NCI-H1417 treated with DMSO at 0.1 percent for 48 hours (cell line): ENCODE measurements around the gene DNAL4.

ENCODE experiments used
- DNase-seq: peaks from one replicate; lab custom pipeline; 2025; lab: John Stamatoyannopoulos, UW

DNAL4 gene

GRCh38 chr22:38793721-38794466 lies at the start of gene DNAL4:
Gene DNAL4, minus strand, starts transcription at chr22:38794143. Its CDS starts 11,412 bp downstream, at chr22:38782731.
- DNase-seq = peak; percentile 81

- no peak for DNase-seq
Observed at GRCh38 chr22:38843201-38843656, 49.3 kb upstream of the DNAL4 start.

- no peak for DNase-seq
Observed at GRCh38 chr22:38842512-38843200, 48.7 kb upstream of the DNAL4 start.

DNA sequence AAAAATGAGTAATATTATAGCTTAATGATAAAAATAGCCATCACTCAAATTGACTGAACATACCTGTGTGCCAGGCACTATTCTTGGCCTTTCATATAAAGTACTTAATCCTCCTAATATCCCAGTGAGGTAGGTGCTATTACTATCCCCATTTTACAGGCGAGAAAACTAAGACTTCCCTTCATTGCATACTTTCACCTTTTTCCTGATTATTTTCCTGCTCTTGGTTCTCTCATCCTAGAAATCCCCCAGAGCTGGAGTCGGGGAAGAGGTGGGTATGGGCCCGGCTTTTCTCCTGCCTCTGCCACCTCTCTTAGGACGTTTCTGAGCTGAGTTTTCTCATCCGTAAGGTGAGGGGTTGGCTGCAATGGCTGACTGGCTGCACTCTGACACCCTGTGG lies 47.7 kb upstream of the DNAL4 start:
- no peak for DNase-seq

GRCh38 chr22:38841211-38841610 lies 47.3 kb upstream of the DNAL4 start:
- DNase-seq = no peak

GRCh38 chr22:38840129-38840528 lies 46.2 kb upstream of the DNAL4 start:
- DNase-seq = no peak

DNA sequence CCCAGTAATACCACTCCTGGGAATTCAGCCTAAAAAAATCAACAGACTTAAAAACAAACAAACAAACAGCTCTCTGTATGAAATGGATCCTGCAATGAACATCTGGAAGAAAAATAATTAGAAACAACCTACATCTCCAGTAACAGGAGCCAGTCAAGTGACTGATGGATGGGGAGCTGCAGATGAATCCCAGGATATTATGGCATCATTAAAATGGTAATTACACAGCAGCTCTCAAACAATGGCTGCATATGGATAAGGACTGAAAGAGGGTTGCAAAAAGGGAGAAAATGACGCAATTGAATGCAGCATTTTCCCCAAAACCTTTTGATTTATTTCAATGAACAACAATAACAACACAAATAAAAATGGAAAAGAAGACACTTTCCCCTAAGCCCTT lies 45.7 kb upstream of the DNAL4 start:
- DNase-seq = no peak

DNA sequence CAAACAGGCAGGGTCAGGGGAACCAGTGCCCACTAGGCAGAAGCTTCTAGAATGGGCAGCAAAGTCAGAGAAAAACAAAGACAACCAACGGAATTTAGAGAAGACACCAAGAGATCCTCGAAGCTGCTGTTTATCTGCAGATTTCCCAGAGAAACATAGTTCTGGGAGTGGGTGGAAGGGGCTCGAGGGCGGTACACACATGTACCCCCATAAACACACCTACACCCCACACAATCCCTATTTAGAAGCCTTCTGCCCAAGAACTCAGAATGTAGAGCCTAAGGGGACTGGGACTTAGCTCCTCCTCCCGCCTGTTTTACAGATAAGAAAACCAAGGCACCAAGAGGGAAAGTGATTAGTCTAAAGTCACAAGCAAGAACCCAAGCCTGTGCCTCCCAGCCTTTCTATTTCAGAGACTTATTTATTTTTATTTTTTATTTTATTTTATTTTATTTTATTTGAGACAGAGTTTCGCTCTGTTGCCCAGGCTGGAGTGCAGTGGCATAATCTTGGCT lies 43.5 kb upstream of the DNAL4 start:
- DNase-seq = no peak

DNA sequence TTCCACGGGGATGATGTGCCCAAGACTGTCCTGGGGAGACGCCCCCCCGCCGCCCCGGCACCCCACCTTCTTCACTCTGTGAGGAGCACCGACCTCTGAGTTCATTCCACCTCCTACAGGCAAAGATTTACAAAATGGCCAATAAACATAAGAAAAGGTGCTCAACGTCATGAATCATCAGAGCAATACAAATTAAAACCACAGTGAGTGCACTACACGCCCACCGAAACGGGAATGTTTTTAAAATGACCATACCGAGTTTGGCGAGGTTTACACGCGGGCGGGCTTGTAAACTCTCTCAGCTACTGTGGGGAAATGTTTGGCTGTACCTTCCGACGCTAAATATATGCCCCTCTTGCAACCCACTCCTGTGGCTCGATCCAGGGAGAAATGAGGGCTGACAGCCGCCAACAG lies 42.0 kb upstream of the DNAL4 start:
- DNase-seq = no peak

GRCh38 chr22:38834991-38835390 lies 41.0 kb upstream of the DNAL4 start:
- DNase-seq = no peak

- DNase-seq = no peak
Observed at GRCh38 chr22:38834215-38834953, 40.4 kb upstream of the DNAL4 start.

DNA sequence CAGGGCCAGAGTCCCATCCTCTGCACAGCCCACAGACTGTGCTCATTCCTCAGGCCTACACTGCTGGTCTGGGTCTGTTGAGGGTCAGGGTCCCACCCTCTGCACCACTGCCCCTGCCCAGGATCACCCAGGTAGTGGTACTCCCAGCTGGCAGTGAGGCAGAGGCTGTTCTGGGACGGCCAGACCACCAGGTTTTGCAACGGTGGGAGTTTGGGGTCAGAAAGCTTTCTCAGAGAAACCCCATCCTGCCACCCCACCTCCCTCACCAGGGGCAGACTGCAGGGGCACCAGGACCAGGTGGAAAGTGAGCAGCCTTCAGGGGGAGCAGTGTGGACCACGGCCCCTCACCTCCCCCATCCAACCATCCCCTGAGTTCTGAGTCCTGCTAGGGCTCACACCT lies 39.1 kb upstream of the DNAL4 start:
- DNase-seq = no peak

- no peak for DNase-seq
Observed at GRCh38 chr22:38832005-38832978, 38.3 kb upstream of the DNAL4 start.

- DNase-seq = no peak
Observed at GRCh38 chr22:38831166-38831945, 37.4 kb upstream of the DNAL4 start.

DNA sequence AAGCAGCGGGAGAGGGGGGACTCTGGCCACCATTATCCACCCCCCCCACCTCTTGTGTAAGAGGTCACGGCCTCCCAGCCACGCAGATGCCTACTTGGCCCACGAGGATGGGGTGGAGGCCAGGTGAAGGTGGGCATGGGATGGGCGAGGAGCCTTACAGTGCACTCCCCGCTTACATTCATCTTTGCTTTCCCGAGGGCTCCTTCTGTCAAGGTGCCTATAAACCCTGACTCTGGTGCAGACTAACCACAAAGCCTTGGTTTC lies 36.8 kb upstream of the DNAL4 start:
- no peak for DNase-seq

GRCh38 chr22:38830026-38830844 lies 36.3 kb upstream of the DNAL4 start:
- no peak for DNase-seq

DNA sequence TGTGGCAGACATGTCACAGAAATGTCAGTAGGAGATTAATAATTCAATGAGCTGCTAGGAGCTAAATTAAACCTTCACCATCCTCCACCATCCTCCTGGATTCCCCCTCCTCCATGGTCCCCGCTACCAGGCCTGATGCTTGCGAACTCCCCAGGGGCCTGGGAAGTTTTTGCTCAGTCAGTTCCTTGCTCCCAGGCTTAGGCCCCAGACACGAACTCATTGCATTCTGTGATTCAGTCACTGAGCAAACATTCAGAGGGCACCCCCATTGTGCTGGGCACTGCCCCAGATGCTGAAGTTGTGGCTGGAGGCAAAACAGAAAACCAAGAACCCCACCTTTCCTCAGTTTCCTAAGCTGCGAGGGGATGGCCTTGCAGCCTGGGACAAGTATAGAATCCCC lies 35.5 kb upstream of the DNAL4 start:
- DNase-seq = no peak

DNA sequence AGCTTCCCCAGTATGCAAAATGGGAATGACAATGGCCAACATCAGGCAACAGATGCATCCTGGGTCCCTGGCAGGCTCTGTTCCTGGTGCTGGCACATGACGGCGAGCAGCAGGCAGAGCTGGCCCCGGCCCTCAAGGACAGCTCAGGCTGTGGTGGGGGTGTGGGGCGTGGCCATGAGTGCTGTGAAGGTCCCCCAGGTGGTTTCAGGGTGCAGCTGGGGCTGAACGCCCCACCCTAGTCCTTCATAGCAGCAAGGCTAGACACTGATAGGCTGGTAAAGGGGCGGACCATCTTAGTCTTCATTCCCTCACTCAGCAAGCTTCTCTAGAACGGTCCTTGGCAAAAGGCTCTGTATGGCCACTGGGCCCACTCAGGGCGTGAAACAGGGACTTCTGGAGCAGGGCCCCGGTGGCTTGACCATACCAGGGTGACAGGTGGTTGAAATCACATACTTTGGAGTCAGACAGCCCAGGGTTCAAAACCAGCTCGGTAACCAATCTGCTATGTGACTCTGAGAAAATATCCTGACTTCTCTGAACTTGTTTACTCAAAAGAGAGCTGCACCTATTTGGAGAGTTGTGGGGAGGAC lies 34.8 kb upstream of the DNAL4 start:
- no peak for DNase-seq

DNA sequence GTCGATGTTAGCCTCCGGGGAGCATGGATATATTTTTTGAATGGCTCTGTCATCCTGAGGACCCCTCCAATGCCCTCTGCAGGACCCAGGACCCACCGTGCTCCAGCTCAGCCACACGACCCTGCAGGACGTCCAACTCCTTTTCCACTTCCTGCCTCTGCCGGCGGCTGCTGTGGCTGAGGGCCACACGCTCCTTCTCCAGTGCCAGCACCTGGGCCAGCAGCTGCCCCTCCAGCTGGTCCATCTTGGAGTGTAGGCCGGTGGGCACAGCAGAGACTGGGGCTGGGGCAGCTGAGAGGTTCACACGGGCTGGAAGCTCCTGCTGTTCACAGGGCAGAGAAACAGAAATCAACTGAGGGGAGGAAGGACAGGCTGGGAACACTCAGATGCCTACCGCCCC lies 34.2 kb upstream of the DNAL4 start:
- no peak for DNase-seq

DNA sequence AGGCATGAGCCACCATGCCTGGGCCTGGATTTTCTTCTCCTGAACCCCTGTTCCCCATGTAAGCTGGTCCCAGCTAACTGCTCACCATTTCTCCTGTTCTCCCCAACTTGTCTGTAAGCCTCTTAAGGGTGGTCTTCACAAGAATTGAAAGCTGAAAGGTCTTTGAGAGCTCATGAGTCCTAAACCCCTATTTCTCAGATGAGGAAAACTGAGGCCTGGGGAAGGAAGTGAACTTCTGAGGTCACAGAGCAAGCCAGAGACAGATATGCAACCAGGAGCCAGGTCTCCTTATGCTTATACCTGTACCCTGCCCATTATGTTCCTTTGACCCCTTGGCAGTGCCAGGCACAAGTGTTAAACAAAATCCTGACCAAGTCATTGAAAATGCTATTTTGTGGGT lies 33.6 kb upstream of the DNAL4 start:
- DNase-seq = no peak
